Neural cell (in vitro differentiated cells): ENCODE data around the gene POLR1A. TPM values are rescaled to one million over a fixed set of nuclear protein-coding genes. Genes with fewer than 3 reads are reported as not detected.

Experiments
- H2AFZ ChIP-seq: fragments of 200-600, 300-800 bp; sonication (generic), shearing (Covaris generic); 2 replicates; pipeline ENCODE4 v1.6.0; 2014; ENCODE audit warnings: low read depth, mild to moderate bottlenecking, antibody characterized with exemption, low read length, moderate library complexity
- H3F3A ChIP-seq: fragments of 200-600 bp; shearing (Covaris generic); 2 replicates; pipeline ENCODE4 v1.6.1; 2016; ENCODE audit warnings: mild to moderate bottlenecking, moderate library complexity, mixed read lengths, antibody characterized with exemption, low read length; ENCODE audit not compliant: insufficient read depth, poor library complexity, severe bottlenecking
- H3K27ac ChIP-seq: fragments of 200-600, 300-800 bp; sonication (generic), shearing (Covaris generic); 2 replicates; pipeline ENCODE4 v1.5.1; 2014; ENCODE audit warnings: mild to moderate bottlenecking, low read length, moderate library complexity
- H3K27me3 ChIP-seq: fragments of 300-800, 200-600 bp; sonication (generic), shearing (Covaris generic); 2 replicates; pipeline ENCODE4 v1.6.0; 2014; ENCODE audit warnings: mild to moderate bottlenecking, low read depth, low read length, moderate library complexity; ENCODE audit not compliant: insufficient read depth
- H3K36me3 ChIP-seq: fragments of 300-800, 200-600 bp; sonication (generic), shearing (Covaris generic); 2 replicates; pipeline ENCODE4 v1.5.1; 2014; ENCODE audit warnings: mild to moderate bottlenecking, antibody characterized with exemption, low read length, moderate library complexity; ENCODE audit not compliant: insufficient read depth
- H3K4me2 ChIP-seq: fragments of 300-800, 200-600 bp; sonication (generic), shearing (Covaris generic); 2 replicates; pipeline ENCODE4 v1.6.0; 2014; ENCODE audit warnings: mild to moderate bottlenecking, low read length
- H3K4me3 ChIP-seq: fragments of 300-800, 200-600 bp; sonication (generic), shearing (Covaris generic); 2 replicates; pipeline ENCODE4 v1.5.1; 2014; ENCODE audit warnings: mild to moderate bottlenecking, low read length, moderate library complexity
- H3K79me2 ChIP-seq: fragments of 200-600 bp; shearing (Covaris generic); replicated peaks from 2 replicates; pipeline ENCODE4 v1.6.0; 2014; ENCODE audit warnings: mild to moderate bottlenecking, low read length, moderate library complexity; ENCODE audit not compliant: insufficient read depth
- H3K9ac ChIP-seq: fragments of 300-800, 200-600 bp; sonication (generic), shearing (Covaris generic); 2 replicates; pipeline ENCODE4 v1.6.1; 2016; ENCODE audit warnings: mild to moderate bottlenecking, low read length, mixed read lengths
- H3K9me2 ChIP-seq: fragments of 200-600 bp; shearing (Covaris generic); 2 replicates; pipeline ENCODE4 v1.6.1; 2016; ENCODE audit warnings: mild to moderate bottlenecking, low read length, mixed read lengths; ENCODE audit not compliant: insufficient read depth
- H3K9me3 ChIP-seq: fragments of 200-600, 300-800 bp; sonication (generic), shearing (Covaris generic); 2 replicates; pipeline ENCODE4 v1.6.1; 2016; ENCODE audit warnings: mild to moderate bottlenecking, mixed run types, low read length, moderate library complexity, mixed read lengths
- H4K20me1 ChIP-seq: fragments of 200-600 bp; shearing (Covaris generic); 2 replicates; pipeline ENCODE4 v1.6.1; 2016; ENCODE audit warnings: mild to moderate bottlenecking, mixed run types; ENCODE audit not compliant: insufficient read depth
- CTCF ChIP-seq: fragments of 450-650 bp; IDR thresholded peaks from 2 replicates; pipeline ENCODE4 v1.5.1; 2014; ENCODE audit warnings: antibody characterized with exemption, mild to moderate bottlenecking, moderate library complexity; ENCODE audit not compliant: poor library complexity, severe bottlenecking
- EP300 ChIP-seq: fragments of 450-650 bp; conservative IDR thresholded peaks from 2 replicates; pipeline ENCODE4 v1.6.1; 2014; ENCODE audit warnings: antibody characterized with exemption, mild to moderate bottlenecking, moderate library complexity; ENCODE audit not compliant: poor library complexity, severe bottlenecking
- EZH2 ChIP-seq: fragments of 200-600, 300-800 bp; shearing (Covaris generic), sonication (generic); IDR thresholded peaks from 2 replicates; pipeline ENCODE4 v1.6.1; 2014; ENCODE audit warnings: antibody characterized with exemption, low read length, borderline replicate concordance, mild to moderate bottlenecking; ENCODE audit not compliant: insufficient read depth, poor library complexity, severe bottlenecking
- MXI1 ChIP-seq: fragments of 450-650 bp; conservative IDR thresholded peaks from 2 replicates; pipeline ENCODE4 v1.6.1; 2014; ENCODE audit warnings: antibody characterized with exemption, mild to moderate bottlenecking; ENCODE audit not compliant: poor library complexity, severe bottlenecking
- POLR2AphosphoS5 ChIP-seq: IDR thresholded peaks from 2 replicates; pipeline ENCODE4 v1.6.1; 2012
- RAD21 ChIP-seq: fragments of 450-650 bp; conservative IDR thresholded peaks from 2 replicates; pipeline ENCODE4 v1.6.1; 2014; ENCODE audit warnings: antibody characterized with exemption, mild to moderate bottlenecking, moderate library complexity
- SMC3 ChIP-seq: fragments of 450-650 bp; conservative IDR thresholded peaks from 2 replicates; pipeline ENCODE4 v1.6.1; 2014; ENCODE audit warnings: antibody characterized with exemption, mild to moderate bottlenecking, moderate library complexity; ENCODE audit not compliant: poor library complexity
- TAF1 ChIP-seq: IDR thresholded peaks from 2 replicates; pipeline ENCODE4 v1.6.1; 2012; ENCODE audit warnings: low read depth
- polyA plus RNA-seq: library from polyadenylated mRNA; depleted of rRNA; stranded (reverse); fragments of >200 nt; gene quantifications from 2 replicates; pipeline ENCODE4 v1.2.3, GENCODE V29; 2014
- TF ChIP-seq, protein P1 (sequence below): IDR thresholded peaks from 2 replicates; pipeline ENCODE4 v1.6.1; 2012; ENCODE audit warnings: borderline replicate concordance

Gene POLR1A
- polyA plus RNA-seq, 1 donor from 2014 or later = 5.4 TPM

- TF ChIP-seq SMC3 (no peak), MXI1 (no peak), POLR2AphosphoS5 (no peak), EZH2 (no peak), EP300 (no peak), RAD21 (no peak), CTCF (no peak), TAF1 (no peak)
- TF ChIP-seq, protein P1, sequence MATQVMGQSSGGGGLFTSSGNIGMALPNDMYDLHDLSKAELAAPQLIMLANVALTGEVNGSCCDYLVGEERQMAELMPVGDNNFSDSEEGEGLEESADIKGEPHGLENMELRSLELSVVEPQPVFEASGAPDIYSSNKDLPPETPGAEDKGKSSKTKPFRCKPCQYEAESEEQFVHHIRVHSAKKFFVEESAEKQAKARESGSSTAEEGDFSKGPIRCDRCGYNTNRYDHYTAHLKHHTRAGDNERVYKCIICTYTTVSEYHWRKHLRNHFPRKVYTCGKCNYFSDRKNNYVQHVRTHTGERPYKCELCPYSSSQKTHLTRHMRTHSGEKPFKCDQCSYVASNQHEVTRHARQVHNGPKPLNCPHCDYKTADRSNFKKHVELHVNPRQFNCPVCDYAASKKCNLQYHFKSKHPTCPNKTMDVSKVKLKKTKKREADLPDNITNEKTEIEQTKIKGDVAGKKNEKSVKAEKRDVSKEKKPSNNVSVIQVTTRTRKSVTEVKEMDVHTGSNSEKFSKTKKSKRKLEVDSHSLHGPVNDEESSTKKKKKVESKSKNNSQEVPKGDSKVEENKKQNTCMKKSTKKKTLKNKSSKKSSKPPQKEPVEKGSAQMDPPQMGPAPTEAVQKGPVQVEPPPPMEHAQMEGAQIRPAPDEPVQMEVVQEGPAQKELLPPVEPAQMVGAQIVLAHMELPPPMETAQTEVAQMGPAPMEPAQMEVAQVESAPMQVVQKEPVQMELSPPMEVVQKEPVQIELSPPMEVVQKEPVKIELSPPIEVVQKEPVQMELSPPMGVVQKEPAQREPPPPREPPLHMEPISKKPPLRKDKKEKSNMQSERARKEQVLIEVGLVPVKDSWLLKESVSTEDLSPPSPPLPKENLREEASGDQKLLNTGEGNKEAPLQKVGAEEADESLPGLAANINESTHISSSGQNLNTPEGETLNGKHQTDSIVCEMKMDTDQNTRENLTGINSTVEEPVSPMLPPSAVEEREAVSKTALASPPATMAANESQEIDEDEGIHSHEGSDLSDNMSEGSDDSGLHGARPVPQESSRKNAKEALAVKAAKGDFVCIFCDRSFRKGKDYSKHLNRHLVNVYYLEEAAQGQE = no peak
- Histone ChIP-seq H3K27ac (no peak overlapping the region), H3K9me2 (no peaks in the 10 kb centered on the region), H3F3A (no peaks in the 10 kb centered on the region), H3K27me3 (no peaks in the 10 kb centered on the region), H3K9ac (no peak overlapping the region), H3K79me2 (no peaks in the 10 kb centered on the region), H2AFZ (no peak overlapping the region), H3K4me2 (no peak overlapping the region), H3K4me3 (no peak overlapping the region), H3K9me3 (no peaks in the 10 kb centered on the region), H4K20me1 (no peaks in the 10 kb centered on the region), H3K36me3 (no peaks in the 10 kb centered on the region)
Observed at GRCh38 chr2:86049529-86049928, 56.2 kb downstream of the POLR1A start.

GRCh38 chr2:86048888-86049287, 56.8 kb downstream of the POLR1A start:
- no peak overlapping the region for H3K27ac ChIP-seq
- H3F3A ChIP-seq = no peaks in the 10 kb centered on the region
- H3K4me2 ChIP-seq = no peak overlapping the region
- H3K9me2 ChIP-seq = no peaks in the 10 kb centered on the region
- TF ChIP-seq RAD21 (no peak), EP300 (no peak), POLR2AphosphoS5 (no peak), EZH2 (no peak), SMC3 (no peak), MXI1 (no peak), TAF1 (no peak), CTCF (no peak)
- TF ChIP-seq, protein P1 = no peak
- no peaks in the 10 kb centered on the region for H3K27me3 ChIP-seq
- H2AFZ ChIP-seq = no peak overlapping the region
- H3K36me3 ChIP-seq = no peaks in the 10 kb centered on the region
- H3K79me2 ChIP-seq = no peaks in the 10 kb centered on the region
- H3K4me3 ChIP-seq = no peak overlapping the region
- H4K20me1 ChIP-seq = no peaks in the 10 kb centered on the region
- H3K9me3 ChIP-seq = no peaks in the 10 kb centered on the region
- no peak overlapping the region for H3K9ac ChIP-seq
